EL (cell line): Measurements from ENCODE around the gene LRRC15.
A peak's percentile ranks its signal among the peaks of the same experiment; 100 is the strongest.

Source experiments
- DNase-seq: peaks from one replicate; pipeline ENCODE4 v3.0.0-alpha.2; 2016

The LRRC15 gene

DNA sequence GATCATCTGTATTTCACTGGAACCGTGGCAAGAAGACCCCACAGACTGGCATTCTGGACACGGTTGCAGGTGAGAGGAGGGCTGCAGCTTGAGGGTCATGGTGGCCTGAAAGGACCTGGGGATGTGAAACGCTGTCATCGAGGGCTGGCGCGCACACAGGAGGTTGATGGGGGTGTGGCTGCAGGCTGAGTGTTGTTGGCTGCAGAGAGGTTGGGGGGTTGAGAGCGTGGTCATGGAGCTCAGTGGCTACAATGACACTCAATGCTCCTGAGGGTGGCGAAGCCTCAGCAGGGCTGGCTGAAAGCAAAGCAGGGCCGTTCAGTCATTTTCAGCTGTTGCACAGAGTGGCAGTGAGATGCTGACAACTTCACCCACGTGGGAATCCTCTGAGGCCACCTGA lies 39.4 kb downstream of the LRRC15 start:
- DNase-seq, result no peak

DNA sequence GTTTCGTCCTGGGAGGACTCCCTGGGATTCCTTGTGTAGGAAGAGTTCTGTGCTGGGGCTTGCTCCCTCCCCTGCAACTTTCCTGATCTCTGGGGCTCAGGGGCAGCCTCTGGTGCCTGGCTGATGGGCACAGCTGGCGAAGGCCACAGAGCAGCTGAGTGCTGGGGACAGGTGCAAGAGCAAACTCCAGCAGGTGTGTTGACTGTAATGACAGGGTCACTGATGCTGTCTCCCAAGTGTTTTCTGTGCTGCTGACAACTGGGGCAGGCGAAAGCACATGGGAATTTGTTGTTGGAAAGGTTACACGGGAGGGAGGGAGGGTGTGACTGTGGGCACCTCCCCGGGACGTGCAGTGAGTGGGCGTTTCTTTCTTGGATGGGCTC lies 40.0 kb downstream of the LRRC15 start:
- DNase-seq, result no peak

DNA sequence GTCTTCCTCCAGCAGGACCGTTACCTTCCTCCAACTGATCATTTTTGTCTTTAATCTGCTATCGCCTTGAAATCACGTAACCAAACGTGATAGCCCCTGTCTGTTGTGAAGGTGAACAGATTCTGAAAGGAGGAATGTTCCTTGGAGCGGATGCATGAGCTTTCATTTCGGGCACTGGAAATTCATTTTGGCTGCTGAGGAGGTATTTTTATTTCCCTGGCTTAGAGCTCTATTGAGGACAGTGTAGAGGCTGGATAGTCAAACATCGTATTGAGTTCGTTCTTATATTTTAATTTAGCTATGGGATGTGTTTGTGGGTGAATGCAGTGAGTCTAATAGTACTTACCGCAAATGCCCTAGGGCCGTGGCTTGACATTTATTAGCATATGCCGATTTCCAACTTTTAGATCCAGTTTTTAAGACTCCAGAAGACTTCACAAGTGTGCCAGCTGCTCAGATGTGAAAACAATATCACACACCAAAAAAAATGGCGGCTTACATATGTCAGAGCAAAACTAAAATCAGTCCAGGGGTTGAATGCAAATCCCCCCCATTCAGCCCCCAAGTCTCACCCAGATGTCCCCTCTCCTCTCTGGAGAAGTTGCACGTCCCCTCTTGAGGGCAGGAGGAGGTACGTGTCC lies 40.5 kb downstream of the LRRC15 start:
- DNase-seq, result no peak

DNA sequence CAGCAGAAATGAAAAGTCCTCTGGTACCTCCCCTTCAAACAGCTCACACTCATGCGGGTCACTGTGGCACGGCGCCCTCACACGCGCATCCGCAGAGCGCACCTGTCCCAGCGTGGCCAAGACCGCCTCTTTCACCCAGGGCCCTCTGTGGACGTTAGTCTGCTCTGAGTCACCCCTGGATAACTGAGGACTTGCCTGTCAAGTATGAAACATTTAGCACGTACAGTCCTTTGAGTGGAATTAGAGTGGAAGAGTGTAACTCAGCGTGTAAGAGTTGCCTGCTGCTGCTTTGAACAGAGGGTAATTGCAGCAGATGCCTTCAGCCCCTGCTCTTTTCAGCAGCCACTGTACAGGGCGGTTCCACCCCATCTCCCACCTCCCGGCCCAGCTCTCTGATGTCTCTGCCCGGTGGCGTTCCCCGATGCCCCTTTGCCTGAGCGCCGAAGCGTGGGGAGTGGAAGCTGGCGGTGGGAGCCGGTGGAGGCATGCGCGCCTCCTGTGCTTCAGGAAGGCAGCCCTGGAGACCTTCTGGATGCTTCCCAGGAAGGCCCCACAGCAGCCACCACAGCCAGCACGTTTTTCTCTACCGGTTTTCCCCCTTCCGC lies 41.4 kb downstream of the LRRC15 start:
- DNase-seq, result peak; percentile 65

DNA sequence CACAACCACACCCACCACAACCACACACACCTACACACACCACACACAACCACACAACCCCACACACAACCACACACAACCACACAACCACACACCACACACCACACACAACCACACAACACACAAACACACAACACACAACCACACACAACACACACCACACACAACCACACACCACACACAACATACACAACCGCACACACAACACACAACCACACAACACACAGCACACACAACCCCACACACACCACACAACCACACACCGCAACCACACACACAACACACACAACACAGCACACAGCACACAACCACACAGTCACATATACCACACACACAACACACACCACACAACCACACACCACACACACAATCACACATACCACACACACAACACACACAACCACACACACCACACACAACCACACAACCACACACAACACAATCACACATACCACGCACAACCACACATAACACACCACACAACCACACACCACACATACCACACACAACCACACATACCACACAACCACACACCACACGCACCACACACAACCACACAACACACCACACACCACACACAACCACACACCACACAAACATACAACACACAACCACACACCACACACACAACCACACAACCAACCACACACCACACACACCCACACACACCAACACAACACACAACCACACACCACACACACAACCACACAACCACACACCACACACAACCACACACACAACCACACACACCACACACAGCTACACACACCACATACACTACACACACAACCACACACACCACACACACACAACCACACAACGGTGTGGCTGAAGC lies 42.1 kb downstream of the LRRC15 start:
- DNase-seq, result no peak

DNA sequence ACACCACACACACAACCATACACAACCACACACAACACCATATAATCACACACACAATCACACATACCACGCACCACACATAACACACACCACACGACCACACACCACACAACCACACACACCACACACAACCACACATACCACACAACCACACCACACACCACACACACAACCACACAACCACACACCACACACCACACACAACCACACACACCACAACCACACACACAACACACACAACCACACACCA lies 42.6 kb downstream of the LRRC15 start:
- no peak for DNase-seq

DNA sequence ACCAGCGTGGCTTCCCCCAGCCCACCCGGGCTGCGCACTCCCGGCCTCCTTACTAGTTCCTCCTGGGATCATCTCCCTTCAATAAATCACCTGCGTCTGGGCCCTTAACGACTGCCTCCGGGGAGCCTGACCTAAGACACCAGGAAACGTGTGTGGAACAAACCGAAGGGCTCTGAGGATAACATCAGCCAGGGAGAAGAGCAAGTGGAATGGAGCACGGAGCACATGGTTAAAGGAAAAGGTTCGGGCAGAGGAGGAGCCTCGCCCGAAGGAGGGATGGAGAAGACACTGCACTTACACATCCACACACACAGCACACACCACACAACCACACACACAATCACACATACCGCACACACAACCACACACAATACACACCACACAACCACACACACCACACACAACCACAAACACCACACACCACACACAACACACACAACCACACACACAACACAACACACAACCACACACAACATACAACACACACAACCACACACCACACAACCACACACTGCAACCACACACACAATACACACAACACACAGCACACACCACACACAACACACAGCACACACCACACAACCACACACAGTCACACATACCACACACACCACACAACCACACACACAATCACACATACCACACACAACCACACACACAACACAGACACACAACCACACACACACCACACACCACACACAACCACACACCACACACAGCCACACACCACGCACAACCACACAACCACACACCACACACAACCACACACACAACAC lies 43.2 kb downstream of the LRRC15 start:
- DNase-seq, result peak; percentile 43

DNA sequence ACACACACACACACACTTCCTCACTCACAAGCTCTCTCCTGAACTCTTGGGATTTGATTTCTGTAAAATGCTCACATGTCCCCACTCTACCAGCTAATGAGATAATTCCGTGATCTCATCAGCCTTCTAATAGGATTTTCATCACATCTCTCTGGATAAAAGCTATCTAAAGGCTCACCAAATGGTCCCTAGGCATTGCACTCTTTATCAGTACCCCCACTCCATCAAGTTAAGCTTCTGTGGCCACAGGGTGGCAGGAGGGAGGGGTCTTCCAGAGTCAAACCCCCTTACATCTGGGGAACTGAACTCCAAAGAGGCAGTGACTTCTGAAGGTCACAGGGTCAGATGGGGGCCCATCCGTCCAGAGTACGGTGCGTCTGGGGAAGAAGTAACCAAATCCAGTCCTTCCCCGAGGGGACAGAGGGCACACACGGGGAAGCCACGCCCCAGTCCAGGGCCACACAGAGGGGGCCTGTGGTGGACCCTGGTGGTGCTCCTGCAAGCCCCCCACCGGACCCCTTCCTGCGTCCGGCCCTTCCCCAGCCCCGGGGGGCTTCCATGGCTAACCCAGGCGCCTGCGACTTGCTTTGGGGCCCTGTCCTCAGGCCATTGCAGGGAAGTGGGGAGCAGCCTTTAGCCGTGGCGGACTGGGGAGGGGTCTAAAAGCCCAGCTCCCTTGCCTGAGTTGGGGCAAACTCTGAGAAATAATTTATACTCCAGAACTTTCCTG lies 44.0 kb downstream of the LRRC15 start:
- DNase-seq, result no peak

DNA sequence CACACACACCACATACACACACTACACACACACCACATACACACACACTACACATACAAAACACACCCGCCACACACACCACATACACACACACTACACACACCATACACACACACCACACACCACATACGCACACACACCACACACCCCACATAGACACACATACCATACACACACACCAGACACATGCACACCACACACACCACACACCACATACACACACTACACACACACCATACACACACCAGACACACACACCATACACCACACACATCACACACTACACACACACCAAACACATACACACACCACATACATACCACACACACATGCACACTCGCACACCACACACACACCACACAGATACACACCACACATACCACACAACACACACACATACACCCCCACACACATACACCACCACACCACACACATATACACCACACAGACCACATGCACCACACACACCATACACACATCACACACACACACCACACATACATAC lies 44.7 kb downstream of the LRRC15 start:
- DNase-seq, result no peak

DNA sequence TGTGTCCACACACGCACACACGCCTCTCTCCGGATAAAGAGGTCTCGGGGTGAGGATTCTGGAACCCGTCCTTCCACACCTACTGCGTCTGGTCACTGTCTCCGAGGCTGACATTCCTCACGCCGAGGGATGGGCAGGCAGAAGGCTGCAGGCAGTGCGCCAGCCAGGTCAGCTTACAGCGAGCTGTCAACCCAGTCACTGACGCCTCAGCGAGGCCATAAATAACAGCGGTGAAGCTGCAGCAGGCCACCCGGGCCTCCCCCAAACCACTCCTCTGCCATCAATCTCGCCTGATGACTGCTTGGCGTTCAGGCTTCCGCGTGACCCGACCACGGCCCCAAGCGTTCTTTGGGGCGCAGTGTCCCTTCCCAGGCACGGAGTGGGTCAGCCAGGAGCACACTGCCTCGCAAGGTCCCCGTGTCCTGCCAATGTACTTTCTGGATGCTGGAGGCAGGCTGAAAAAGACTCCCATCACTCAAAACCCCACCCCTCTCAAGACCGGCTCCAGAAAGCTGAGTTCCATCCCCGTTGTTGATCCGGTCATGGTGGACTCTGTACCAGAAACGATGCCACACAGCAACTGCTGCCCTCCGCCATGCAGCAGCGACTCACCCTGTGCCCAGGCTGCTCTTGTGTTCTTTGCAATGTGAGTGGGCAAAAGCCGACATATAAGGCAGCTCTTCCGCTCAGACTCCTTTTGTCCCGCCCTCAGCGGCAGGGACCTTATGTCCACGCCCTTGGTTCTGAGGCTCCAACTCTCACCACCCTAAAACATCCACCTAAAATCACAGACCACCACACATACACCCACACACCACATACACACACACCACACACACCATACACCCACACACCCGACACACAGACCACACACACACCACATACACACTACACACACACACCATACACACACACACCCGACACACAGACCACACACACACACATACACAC lies 45.5 kb downstream of the LRRC15 start:
- DNase-seq, result peak; percentile 69

DNA sequence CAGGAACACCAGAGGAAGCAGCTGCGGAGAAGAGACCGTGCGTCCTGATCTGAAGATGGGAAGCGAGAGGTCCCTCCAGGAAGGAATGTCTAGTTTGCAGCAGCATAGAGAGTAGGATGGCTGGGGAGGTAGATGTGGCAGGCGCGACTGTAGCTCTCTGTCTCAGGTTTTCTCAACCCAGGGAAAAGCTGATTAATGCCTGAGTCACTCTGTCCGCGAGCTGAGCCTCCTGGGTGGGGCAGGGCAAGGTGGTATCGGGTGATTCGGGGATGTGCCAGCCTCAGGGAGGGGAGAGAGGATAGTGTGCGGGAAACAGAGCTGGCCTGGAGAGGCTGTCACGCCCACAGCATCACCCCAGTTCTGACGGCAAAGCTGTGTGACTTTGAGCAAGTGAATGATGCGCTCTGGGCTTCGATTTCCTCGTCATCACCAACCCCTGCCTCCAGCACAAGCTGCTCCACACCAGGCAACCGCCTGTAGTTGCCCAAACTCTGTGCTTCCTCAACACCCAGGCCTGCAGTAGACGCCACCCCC lies 46.8 kb downstream of the LRRC15 start:
- DNase-seq, result peak; percentile 79

DNA sequence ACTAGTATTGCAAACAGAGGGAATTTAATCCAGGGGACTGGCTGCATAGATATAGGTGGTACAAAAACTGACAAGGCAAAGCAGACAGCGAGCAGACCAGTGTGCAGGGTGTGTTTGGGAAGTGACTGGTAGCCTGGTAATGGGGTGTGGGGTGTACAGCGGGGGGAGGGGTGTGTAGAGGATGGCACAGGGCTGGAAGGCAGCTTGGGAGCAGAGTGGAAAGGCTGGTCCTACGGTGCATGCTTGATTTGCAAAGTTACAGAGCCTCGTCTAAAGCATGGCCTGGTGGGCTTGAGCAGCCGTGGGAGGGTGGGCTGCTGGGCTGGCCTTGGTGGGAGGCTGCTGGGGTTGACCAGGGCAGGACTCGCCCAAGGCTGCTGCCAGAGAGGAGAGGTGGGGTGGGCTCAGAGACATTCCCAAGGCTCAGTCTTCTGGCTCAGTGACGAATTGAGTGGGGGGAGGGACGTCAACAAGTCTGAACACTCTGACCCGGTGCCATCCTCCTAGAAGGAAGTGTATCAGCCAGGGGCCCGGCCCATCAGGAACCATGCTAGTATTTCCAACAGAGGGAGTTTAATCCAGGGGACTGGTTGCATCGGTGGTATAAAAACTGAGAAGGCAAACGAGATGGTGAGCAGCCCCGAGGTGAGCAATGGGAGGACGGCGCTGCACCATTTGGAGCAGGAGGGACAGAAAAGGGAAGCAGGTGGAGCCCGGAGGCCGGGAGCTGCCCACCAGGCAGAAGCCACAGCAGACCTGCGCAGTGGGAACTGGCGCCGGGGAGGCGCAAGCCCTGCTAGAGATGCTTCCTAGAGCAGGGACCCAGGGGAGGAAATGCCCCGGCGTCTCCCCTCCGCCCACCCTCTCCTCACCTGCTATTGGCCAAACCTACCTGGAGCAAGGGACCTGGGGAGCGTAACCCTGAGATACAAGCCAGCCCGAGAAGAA lies 47.6 kb downstream of the LRRC15 start:
- no peak for DNase-seq

DNA sequence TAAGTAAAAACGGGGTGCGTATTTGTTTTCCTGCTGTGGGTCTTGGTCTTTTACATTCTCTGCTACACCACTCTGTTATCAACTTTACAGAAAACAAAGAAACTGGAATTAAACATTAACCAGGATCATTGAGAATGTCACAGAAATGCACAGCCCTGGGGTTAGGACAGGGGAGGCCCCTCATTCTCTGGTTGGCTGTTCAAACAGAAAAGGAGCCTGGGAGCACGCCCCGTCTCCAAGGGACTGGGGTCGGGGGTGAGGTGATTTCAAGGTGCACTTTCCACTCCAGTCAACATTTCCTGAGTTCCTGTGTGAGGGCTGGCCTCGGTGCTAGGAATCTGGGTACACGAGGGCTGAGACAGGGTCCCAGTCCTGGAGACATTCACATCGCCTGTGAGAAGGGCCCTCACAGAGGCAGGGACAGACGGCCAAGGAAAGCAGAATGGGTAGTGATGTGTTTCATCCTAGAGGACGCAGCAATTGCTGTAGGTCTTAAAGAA lies 48.7 kb downstream of the LRRC15 start:
- no peak for DNase-seq

DNA sequence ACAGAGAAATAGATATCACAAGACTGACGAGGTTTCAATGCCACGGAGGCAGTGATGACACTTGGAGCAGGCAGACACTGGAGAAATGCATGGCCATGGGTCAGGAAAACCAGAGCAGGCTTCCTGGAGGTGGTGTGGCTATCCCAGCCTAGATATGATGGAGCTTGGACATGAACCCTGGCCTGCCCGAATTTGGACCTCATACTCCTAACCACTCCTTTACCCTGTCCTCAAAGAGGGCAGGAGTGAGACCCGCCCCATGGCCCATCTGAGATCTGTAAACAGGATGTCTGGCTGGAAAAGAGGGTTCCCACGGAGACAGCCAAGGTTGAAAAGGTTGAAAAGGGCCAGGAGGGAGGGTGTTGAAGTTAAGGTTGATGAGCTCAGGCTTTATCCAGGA lies 49.4 kb downstream of the LRRC15 start:
- DNase-seq, result no peak

DNA sequence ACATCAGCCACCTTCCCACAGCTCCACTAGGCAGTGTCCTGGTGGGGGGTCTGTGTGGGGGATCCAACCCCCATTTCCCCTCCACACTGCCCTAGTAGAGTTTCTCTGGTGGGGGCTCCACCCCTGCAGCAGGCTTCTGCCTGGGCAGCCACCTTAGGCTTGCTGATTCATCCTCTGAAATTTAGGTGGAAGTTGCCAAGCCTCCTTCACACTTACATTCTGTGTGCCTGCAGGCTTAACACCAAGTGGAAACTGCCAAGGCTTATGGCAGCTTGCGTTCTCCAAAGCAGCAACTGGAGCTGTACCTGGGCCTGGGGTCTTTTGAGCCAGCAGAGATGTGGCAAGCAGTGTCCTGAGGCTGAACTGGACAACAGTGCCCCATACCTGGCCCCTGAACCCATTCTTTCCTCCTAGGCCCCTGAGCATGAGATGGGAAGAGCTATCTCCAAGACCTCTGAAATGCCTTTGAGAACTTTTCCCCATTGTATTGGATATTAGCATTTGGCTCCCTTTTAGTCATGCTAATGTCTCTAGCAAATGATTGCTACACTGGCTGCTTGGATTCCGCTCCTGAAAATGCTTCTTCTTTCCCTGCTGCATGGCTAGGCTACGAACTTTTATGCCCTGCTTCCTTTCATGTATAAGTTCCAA lies 50.9 kb downstream of the LRRC15 start:
- DNase-seq, result no peak

DNA sequence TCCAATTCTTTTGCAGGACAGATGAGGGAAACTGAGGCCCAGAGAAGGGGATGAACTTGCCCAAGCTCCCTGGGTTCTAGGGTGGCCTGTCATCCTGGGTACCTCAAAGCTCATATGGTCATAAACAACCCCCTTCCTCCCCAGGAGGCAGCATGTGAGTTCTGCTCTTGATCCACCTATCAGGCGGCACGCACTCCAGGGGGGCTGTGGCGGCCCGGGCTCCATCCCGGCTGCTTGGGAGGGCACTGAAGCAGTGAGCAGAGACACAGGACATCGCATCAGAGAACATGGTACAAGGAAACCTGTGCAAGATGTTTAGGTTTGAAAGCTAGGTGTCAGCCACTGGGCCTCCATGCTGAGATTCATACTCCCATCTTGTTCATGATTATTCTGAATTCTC lies 52.6 kb downstream of the LRRC15 start:
- DNase-seq, result no peak

DNA sequence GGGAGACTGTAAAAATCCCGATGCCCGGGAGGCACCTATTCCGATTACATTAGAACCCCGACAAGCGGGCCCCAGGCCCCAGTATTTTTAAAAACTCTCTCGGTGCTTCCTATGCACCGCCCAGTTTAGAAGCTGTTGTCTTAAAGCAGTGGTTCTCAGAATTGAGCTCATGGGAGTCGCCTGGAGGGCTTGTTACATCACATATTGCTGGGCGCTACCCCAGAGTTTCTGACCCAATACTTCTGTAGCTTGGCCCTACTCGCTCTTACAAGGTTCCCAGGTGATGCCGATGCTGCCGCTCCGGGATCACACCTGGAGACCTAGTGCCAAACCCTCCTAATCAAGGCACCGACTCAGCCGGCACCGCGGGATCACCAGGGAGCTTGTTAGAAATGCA lies 53.6 kb downstream of the LRRC15 start:
- DNase-seq, result no peak

DNA sequence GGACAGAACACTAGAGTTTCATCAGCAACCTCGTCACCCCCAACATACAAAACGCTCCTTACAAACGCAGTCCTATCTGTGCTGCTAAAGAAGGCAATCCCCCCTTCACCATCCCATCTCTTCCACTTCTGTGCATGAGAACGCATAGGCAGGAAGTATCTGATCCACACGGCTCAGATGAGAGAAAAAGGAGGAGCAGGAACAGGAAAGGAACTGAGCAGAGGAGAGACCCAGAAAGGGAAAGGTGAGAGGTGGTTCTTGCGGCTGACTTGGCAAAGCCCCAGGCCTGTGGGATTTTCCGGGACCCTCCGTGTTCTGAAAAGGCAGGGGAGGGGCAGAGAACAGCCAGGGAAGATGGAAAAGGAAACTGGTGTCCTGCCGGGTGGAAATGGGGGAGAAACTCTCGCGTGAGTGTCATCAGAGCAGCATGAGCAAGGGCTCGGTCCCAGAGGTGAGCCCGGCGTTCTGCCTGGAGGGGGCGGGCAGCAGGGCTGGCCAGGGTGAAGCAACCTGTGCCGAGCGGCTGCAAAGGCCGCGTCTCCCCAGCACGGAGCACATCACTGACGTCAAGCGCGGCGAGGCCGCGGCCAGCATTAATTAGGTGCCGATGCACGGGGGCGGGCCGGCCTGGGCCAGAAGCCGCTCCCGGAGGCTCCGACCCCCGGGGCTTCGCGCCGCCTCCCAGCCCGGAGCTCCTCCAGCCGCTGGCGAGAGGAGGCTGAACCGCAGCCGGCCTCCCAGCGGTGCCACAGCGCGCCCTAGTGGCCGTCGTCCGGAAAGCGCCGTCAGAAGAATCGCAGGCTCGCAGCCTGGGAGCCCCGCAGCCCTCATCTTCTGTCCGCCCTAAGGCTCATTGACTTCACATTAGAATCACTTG lies 54.2 kb downstream of the LRRC15 start:
- peak; percentile 74 for DNase-seq
